HG03558 (cell line): ENCODE data around the gene TNK2.
"Not testable (repeated sequence)": the region's sequence is repeated elsewhere in the genome, so short reads cannot be mapped to it uniquely, and the experiment has no call there.

Experiments
- ATAC-seq: cut with Tn5 transposase; IDR thresholded peaks from one replicate; pipeline ENCODE4 v1.9.1; 2021; ENCODE audit warnings: moderate number of reproducible peaks; ENCODE audit not compliant: unreplicated experiment; ENCODE audit errors: extremely low read depth

TNK2 gene

DNA sequence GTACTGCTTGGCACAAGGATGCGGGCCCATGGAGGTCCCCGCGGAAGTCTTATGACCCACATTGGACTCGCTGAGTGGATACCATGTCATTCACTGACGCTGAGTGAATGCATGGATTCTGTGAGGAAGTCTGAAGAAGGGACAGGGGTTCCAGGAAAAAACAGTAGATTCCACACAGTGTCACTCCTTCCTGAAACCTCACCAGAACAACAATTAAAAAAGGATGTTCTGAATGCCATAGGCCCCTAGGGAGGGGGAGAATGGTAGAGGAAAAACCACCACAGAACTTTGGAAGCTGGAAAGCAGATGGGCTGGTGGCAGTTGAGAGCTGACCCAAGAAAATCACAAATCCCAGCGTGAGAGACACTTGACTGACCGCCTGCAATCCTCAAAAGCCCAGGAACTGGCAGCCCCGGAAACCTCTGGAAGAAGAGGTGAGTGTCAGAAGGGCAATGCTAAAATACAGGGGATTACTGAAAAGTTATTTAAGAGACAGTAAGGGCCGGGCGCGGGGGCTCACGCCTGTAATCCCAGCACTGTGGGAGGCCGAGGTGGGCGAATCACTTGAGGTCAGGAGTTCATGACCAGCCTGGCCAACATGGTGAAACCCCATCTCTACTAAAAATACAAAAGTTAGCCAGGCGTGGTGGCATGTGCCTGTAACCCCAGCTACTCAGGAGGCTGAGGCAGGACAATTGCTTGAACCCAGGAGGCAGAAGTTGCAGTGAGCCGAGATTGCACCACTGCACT lies 6.3 kb downstream of the TNK2 start:
- not testable (repeated sequence) for ATAC-seq

DNA sequence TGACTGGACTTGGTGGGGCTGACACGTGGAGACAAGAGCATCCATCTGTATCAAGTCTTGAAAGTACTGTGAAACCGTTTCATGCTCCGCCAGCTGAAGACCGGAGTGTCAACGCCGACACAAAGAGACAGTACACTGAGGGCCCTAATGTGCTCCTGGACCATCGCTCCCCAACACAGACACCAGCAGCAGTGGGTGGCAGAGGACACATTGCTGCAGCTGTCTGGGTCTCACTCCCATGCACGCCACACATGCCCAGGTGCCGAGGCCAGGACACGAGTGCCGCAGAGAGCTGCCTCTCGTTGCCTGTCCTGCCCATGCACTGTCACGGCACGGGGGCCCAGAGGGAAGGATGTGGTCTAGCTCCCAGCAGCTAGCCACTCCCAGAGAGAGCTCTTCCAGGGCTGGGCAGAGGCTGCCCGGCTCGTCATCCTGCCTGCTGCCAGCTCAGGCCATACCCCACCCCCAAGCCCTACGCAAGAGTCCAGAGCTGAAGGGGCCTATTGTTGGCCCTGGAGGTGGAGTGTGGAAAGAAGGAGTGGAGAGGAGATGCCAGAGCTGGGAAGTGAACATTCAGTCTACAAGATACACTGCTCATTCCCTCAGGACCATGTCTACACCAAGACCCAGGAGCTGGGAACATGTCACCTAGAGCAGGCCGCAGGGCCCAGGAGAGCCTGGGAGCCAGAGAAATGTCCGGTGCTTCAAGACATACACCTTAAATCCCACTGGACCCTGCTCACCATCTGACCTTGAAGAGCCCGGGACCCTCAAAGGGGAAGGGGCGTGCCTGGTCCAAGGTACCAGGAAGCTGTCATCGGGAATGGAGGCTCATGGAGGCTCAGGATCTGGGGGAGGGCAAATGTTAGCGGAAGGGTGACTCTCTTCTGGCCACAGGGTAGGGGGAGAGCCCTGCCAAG lies 7.7 kb downstream of the TNK2 start:
- ATAC-seq = no peak

DNA sequence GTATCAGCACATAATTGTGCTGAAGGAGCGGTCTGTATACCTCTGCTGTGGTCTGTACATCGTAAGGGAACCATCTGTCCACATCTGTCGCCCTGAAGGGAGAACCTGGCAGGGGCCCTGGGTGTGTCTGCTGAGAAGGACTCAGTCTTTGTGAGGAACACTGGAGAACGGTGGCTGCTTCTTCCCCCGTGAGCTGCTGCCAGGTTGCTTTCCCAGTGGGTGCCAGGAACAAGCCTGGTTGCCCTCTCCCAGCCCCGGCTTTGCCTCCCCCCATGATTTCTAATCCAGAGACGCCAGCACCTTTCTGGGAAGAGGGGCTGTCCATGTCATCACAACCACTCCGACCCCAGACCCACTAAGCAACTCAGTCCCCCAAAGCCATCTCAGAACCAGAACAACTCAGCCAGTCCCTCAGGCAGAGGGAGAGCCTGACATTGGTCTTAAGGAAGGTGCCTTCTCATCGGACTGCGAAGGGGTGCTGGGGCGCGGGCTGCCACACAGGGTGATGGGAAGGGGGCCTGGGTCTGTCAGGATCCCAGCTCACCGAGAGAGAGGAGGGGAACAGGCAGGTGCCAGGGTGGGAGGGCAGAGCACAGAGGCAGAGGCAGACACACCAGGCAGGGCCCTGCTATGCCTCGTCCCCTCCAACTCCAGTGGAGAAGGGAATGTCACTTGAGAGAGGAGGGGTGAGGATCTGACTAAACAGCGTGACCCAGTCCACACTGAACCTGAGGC lies 8.5 kb downstream of the TNK2 start:
- no peak for ATAC-seq

DNA sequence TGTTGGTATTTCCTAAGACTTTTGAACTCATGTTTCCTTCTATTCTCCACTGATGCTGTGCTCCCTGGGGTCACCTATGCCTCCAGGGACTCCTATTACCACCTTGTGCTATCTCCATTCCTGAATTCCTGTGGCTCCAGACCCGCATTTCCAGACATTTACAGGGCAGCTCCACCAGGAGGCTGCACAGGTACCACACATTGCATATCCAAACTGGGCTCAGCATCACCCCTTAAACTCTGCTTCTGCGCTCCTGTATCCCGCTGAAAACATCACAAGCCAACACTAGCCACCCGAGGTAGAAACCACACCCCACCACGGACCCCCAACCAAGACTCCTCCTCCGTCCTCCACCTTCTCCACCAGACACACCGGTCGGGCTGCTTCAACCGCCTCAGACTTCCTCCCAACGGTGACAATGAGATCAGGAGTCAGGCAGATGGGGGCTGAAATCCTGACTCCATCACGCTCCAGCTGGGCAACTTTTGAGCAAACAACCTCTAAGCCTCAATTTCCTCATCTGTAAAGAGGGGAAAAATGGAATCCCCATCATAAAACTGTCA lies 10.4 kb downstream of the TNK2 start:
- ATAC-seq = no peak

DNA sequence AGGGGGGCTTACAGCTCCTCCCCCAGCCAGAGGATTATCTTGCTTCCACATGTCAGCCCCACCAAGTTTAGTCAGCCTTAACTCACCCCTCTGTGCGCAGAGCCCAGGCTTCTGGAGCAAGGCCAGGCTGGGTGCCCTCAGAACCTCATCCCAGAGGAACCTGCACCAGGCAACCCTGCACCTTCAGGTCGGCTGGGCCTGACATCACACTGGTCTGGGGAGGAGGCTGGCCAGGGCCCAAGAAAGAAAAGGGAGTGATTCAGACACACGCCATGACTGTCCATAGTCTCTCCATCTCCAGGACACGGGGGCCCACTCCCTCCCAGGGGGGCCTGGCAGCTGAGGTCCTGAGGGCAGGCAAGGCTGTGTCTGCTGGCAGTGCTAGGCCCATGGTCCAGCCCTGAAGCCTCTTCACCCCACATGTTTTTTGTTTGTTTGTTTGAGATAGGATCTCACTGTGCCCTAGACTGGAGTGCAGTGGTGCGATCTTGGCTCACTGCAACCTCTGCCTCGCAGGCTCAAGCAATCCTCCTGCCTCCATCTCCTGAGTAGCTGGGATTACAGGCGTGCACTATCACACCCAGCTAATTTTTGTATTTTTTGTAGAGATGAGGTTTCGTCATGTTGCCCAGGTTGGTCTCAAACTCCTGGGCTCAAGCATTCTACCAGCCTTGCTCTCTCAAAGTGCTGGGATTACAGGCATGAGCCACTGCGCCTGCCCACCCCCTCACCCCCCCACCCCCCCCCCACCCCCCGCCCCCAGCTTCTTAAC lies 11.1 kb downstream of the TNK2 start:
- ATAC-seq = no peak

DNA sequence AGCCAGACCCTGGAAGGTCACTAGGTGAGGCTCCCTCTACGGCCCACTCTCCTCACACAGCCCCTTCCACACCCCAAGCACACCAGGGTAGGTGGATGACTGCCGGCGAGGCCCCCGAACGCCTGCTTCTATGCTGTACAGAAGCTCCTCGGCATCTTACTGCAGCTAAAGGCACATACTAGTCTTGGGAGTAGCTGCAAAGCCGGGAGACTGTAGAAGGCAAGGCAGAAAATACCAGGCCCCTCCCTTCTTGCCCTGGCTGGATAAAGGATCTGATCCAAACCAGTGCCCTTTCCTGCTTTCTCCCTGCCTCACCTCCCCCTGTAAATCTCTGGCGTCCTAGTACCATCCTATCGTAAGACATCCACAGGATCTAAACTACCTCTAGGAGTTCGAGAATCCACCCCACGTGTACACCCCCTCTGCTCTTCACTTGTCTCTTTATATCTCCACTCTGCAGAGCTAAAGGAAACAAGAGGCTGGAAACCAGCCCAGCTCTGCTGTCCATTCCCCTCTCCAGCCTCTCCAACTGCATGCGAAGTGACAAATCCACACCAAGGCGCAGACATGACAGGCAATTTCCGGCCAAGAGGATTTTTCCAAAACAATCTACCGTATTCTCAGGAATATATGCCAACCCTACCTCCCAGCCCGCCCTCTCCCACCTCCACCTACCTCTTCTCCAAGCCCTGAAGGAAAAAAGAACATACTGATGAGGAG lies 11.8 kb downstream of the TNK2 start:
- ATAC-seq = no peak

DNA sequence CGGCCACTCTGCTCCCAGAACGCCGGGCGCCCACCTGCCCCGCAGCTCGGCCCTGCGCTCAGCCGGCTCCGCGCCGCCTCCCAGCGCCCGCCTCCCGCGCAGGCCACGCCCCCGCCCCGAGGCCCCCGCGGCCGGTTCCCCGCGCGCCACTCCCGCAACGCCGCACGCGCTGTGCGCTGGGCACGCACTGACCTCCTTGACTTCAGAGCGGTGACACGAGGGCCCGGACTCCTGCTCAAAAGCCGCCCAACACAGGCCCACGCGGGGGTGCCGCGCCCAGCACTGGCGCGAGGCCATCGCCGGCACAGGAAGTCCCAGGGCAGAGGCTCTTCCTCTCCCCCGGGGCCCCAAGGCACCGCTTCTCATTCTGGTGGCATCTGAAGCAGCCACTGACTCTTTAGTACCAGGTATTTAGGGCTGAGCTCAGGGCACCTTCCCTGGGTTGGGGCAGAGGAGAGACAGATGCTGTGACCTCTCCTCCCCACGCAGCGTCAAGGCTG lies 12.4 kb downstream of the TNK2 start:
- ATAC-seq = no peak

DNA sequence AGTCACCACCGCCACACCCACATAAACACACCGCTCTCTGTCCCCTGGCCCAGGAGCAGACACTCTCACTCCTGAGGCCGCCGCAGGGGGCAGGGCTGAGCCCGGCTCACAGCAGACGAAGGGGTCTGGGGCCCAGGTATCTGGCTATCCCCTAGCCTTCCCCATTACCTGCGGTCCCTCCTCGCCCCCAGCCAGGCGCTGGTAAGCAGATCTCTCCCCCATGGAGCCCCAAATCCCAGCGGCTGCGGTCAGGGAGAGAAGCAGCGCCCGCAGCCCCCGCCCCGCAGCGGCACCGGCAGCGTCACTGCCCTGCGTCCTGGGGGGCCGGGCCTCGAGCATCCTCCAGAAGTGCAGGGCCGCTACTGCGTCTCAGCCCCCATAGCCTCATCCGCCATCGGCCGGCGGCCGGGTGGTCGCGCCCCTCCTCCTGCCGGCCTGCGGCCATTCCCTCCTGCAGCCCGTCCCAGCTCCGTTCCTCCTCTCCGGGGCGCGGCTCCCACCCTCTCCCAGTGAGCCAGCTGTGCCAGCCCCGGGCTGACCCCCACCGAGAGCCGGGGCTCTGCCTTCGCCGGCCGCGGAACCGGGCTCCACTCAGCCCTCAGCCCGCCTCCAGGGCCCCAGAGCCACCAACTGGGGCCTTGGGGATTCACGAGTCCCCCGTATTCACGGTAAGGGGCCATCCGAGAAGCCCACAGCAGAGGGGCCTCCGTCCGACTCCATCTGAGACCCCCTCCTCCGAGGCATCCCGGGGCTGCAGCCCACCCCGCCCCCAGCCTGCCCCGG lies 13.1 kb downstream of the TNK2 start:
- ATAC-seq = no peak

DNA sequence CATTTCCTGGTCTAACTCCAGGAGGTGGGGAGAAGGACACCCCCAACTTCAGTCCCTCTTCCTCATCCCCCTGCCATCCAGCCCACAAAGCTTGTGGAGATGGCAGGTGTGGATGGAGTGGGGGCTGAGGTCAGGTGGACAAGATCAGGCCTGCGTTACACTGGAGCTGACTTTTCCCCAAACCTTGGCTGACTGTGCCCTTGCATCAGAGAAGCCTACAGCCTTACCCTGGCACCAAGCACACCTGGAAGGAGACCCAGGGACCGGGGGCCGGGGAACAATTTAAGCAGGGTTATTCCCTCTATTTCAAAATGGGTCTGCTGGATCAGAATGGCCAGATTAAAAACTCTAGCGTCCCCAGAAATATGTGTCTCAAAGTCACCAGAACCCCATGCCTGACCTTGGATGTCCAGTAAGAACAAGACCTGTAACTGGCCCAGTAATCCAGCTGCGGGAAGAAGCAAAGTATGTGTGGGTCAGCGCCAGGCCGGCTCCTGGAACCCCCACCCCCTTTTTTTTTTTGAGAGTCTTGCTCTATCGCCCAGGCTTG lies 14.4 kb downstream of the TNK2 start:
- no peak for ATAC-seq

DNA sequence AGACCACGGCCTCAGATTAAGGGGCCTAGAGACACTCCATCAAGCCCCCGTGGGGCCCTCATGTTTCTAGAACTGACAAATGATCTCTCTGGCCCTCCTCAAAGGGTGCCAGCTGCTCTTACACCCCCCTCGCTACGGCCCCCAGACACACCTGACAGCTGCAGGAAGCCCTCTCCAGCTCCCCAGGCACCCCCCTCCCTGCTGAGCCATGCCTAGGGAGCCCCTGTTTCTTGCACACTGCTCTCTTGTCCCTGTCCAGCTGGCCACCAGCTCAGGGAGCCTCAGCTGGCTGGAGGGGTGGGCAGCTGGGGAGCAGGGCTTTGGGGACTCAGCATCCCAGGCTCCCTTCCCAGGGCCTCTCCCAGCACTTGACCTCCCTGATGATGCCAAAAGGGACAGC lies 14.8 kb downstream of the TNK2 start:
- no peak for ATAC-seq

DNA sequence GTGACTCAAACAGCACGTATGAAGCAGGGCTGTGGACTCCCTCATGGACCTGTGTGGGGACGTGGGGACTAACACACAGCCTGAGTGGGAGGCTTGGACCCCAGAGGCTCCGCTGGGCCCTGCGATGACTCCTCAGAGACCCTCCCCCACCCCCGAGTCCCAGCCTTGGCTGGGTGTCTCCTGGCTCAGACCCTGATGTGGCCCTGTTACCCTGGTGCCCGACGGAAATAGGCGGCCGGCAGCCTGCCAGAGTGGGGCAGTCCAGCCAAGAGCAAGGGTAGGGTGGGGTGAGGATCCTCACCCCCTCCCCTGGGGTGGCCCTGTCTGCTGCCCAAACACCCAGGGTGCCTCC lies 15.3 kb downstream of the TNK2 start:
- no peak for ATAC-seq

DNA sequence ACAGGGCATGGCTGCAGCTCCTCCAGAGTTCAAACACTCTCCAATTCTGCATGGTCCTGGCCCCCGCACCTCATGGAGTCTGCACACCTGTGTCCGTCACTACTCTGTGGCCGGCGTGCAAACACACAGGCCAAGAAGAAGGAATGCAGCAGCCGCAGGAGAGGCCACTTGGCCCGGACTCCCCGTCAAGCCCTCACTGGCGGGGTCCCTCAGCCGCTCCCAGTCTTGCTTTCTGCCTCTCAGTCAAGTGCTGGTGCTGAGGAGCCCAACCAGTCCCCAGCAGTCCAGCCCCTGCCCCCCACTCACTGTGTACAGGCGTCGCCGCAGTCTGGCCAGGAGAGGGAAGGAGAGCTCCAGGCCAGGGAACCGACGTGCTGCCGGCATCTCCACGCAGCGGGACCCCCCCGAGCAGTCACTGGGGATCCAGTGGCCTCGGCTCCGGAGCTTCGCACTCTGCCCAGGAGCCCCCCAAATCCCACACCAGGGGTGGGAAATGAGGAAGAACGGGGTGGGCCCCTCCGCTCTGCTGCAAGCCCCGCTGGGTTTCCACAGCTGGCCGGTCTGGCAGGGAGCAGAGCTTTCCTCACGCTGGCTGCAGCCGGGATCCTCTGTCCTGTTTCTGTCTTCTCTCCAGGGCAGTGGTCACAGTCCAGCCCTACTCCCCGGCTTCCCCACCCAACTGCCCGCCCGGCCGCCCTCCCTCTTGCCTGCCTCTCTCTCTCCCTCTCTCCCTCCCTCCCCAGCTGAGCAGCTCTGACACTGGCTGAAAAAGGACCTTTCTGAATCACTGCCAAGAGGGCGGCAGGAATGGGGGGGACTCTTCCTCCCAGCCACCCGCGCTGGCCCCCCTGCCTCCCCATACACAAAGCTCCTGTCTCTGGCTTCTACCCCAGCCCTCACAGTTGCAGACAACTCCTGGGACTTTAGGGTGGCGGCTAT lies 16.0 kb downstream of the TNK2 start:
- ATAC-seq = no peak

DNA sequence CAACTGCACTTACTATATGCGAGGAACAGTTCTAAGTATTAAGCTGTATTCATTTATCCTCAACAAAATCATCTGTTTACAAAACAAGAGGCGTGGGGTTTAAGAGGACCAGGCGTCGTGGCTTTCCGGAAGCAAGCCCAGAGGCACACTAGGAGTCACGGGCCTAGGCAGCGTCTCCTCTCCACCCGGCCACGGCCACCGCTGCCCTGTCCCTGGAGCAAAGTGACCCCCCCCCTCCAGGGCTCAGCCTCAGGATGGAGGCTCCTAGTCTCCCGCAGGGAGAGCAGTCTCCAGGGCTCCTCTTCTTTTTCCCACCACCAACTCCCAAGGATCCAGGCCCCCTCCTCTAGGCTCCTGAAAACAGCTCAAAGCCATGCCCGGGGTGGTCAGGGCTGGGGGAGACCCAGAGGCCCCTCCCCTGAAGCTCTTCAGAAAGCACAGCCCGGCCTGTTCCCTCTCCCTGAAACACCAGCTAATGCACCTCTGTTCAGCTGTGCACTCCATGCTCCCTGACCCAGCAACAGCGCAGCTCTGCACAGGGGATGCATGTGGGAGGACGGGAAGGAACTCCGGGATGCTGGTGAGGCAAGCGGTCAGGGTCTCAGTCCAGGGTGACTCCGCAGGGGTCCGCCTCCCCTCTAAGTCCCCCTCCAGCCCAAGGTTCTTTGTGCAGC lies 16.8 kb downstream of the TNK2 start:
- ATAC-seq = no peak

DNA sequence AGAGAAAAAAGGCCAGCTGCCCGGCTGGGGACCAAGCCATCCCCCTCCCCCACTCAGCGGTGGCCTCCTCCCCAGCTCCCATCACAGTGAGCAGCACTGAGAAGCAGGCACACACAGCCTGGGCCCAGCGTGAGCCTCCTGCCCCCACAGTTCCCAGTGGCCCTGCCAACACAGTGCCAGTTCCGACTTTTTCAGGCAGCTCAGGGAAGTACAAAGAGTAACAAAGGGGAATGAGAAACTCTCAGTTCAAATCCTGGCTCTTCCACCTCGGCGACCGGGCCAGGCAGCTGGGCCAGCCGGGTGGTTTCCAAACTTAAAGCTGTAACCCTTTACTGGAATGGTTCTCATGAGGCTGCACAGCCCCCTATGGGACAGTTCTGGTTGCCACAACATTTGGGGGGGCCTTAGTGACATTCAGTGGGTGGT lies 18.5 kb downstream of the TNK2 start:
- ATAC-seq = no peak

DNA sequence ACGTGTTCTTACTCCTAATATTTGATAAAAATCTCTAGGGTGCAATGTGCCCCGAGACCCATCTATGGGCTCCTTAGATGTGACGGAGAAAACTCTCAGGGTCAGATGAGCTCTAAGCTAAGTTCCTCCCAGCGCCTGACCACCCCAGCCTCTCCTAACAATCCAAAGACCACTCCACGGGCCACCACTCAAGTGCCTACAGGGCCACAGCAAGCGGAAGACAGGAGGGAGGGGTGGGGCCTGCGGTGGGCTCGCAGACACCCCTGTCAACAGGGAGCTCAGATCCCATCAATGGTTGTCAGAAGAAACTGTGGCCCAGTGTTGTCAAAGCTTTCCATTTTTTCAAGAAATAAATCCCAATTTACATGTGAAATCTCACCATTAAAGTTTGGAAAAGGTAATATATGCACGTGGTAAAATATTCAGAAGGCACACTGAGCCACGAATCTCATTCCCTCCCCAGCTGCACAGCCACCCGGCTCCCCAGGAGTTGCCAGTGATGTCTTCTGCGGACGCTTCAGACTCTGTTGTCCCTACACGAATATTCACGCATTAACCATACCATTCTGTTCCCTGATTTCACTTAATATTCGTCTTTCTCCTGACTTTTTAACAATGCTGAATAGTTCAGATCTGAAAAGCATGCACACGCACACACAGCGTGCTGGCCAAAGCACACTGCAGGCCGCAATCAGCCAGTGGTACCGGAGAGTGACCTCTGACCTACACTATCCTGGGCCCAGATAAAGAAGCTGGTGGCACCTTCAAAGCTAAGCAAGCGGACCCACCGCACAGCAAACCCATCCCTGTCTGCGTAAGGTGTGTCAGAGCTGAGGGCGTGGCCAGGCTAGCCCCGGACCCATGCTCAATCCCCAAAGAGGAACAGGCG lies 19.1 kb downstream of the TNK2 start:
- ATAC-seq = no peak
